GF-D8 (cell line): ENCODE data around the gene DDOST.
"Not testable (repeated sequence)": the region's sequence is repeated elsewhere in the genome, so short reads cannot be mapped to it uniquely, and the experiment has no call there.

Experiments used
- DNase-seq: peaks from one replicate; lab custom pipeline; 2025; lab: John Stamatoyannopoulos, UW

Gene DDOST

GRCh38 chr1:20624709-20625108 is 36.5 kb downstream of the DDOST start:
- DNase-seq = no peak

DNA sequence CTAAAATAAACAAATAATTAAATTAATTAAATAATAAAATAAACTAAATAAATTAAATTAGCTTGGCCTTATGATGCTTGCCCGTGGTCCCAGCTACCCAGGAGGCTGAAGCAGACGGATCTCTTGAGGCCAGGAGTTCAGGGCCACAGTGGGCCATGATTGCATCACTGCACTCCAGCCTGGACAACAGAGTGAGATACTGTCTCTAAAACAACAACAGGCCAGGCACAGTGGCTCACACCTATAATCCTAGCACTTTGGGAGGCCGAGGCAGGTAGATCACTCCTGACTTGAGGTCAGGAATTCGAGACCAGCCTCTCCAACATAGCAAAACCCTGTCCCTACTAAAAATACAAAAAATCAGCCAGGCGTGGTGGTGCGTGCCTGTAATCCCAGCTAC is 40.2 kb downstream of the DDOST start:
- no peak for DNase-seq

DNA sequence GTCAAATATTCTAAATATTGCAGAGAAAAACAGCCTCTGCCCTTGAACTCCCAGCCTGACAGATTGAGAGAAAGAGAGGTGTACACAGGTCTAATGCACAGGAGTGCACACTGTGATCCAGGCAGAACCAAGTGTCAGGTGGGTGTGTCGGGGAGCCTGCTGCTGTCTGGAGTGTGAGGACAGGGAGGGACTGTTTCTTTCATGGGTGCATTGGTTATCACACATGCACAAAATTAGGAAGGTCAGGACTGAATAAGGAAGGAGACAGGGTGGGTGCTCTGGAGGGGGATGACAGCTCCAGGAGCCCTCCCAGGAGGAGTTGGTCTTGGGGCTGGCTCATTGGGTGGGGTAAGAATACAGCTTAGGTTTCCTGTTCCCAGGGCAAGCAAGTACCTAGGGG is 41.2 kb downstream of the DDOST start:
- no peak for DNase-seq

DNA sequence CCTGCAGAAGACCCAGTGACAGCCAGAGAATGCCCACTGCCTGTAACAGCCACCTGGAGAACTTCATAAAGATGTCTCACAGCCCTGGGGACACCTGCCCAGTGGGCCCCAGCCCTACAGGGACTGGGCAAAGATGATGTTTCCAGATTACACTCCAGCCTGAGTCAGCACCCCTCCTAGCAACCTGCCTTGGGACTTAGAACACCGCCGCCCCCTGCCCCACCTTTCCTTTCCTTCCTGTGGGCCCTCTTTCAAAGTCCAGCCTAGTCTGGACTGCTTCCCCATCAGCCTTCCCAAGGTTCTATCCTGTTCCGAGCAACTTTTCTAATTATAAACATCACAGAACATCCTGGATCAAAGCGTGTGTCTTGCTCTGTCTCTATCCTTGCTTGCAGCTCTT is 42.6 kb downstream of the DDOST start:
- no peak for DNase-seq

- no peak for DNase-seq
These were observed 44.2 kb downstream of the DDOST start for GRCh38 chr1:20616847-20617487.

DNA sequence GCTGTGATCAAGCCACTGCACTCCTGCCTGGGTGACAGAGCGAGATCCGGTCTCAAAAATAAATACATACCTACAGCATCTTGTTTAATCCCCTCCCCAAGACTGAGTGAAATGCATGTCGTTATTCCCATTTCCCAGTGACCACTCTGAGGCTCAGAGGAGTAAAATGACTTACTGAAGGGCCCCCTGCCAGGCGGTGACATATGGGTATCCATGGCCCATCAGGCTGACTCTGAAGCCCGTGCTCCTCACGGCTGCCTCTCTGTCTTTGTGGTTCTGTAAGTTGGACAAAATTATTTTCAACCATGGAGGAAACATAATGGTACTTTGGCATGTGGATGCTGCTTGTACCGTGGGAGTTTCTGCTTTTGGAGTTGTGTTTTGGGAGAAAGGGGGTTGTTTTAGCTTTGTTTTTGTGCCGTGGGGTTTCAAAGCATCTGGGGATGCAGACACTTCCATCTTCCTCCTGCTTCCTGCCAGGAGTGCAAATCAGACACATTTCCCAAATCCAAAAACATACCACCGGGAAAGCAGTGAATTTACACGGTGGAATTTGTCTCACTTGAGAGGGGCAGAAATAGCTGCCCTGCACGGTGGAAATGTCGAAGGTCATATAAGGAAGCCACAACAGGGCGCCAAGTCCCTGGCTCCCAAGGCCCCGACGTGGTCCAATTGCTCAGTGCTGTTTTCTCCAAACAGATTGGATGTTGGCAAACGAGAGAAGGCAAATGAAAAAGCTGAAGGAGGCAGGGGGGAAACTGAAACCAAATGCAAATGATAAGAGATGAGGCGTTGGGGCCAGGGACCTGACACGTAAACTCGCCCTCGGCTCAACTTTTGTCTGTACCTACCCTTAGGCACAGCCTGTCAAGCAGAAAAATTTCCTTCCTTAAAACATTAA is 45.0 kb downstream of the DDOST start:
- DNase-seq = no peak

DNA sequence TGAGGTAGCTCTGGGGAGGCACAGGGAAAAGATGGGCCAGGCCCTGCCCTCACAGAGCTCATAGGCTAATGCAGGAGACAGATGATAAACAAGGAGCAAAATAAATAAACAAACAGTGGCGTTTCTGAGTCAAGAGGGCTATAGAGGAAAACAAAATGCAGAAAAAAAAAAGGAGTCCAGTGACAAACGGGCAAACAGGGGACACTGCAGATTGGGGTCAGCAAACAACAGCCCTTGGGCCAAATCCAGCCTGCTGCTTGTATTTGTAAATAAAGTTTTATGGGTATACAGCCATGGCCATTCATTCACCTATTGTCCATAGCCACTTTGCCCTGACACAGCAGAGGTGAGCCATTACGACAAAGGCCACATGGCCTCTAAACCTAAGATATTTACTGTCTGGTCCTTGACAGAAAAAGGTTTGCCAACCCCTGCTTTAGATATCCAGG is 47.0 kb downstream of the DDOST start:
- no peak for DNase-seq

DNA sequence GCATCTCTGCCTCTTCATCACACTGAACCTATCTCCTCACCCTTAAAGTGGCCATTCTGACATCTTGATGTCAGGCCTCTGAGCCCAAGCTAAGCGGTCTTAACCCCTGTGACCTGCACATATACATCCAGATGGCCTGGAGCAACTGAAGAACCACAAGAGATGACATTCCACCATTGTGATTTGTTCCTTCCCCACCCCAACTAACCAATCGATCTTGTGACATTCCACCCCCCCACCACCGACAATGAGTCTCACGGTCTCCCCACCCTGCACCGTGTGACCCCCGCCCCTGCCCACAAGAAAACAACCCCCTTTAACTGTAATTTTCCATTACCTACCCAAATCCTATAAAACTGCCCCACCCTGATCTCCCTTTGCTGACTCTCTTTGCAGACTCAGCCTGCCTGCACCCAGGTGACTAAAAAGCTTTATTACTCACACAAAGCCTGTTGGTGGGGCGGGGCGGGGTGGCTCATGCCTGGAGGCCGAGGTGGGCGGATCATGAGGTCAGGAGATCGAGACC is 48.9 kb downstream of the DDOST start:
- DNase-seq = no peak

DNA sequence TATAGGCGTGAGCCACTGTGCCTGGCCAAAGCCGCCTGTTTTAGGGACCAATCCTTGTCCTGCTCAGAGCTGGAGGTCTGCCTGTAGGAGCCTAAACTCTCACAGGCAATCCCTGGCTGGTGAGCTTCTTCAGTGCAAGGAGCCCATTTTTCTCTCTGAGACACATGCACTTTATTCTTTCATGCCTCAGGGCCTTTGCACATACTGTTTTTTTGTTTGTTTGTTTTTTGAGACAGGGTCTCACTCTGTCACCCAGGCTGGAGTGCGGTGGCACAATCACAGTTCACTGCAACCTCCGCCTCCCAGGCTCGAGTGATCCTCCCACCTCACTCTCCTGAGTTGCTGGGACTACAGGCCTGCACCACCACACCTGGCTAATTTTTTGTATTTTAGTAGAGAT is 49.5 kb downstream of the DDOST start:
- DNase-seq = no peak

- no peak for DNase-seq
These were observed 50.2 kb downstream of the DDOST start for GRCh38 chr1:20610970-20611369.

GRCh38 chr1:20609541-20609940 is 51.6 kb downstream of the DDOST start:
- DNase-seq = no peak

DNA sequence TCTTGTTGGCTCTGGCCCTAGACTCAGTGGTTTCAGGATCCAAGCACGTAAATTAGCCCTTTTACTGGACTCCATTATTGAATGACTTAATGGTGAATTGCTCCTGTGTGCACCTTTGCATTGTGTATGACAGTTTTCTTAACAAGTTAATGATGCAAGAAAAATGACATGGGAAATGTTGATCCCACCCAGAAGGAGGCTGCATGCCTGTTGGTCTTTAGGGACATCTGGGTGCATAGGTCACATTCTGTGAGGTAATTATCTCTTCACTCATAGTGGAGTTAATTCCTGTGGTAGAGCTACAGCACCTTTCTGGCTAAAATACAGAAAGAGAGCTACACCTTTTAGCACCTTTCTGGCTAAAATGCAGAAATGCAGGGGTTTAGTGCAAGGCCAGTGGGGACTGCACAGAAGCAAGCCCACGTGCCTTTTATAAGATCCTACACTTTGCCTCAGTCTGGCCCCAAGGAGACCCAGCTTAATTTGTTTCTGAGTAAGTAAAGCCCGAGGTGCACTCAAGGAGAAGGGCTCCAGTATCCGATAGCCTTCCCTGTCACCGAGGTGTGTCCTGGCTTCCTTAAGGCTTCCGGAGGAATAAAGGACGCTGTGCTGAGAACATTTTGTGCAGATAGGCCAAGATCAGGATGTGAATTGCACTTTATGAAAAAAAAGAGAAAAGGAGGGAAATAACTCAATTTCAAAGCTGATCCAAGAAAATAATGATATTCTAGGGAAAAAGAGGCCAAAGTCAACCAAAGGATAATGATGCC is 54.2 kb downstream of the DDOST start:
- DNase-seq = not testable (repeated sequence)

DNA sequence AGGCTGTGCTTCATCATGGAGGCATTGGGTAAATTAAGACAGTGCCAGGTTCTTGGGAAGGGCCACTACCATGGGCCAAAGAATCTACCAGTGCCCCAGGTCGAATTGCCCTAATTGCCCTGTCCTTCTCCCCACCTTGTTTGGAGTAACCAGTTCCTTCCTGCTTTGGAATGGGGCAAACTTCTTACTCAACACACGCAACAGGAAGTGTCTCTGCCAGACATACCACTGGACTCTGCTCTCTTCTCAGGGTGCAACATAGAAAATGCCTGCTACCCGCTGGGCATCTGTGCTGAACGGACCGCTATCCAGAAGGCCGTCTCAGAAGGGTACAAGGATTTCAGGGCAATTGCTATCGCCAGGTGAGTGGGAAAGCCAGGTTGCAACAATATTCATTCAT is 56.5 kb downstream of the DDOST start:
- DNase-seq = peak; percentile 40

DNA sequence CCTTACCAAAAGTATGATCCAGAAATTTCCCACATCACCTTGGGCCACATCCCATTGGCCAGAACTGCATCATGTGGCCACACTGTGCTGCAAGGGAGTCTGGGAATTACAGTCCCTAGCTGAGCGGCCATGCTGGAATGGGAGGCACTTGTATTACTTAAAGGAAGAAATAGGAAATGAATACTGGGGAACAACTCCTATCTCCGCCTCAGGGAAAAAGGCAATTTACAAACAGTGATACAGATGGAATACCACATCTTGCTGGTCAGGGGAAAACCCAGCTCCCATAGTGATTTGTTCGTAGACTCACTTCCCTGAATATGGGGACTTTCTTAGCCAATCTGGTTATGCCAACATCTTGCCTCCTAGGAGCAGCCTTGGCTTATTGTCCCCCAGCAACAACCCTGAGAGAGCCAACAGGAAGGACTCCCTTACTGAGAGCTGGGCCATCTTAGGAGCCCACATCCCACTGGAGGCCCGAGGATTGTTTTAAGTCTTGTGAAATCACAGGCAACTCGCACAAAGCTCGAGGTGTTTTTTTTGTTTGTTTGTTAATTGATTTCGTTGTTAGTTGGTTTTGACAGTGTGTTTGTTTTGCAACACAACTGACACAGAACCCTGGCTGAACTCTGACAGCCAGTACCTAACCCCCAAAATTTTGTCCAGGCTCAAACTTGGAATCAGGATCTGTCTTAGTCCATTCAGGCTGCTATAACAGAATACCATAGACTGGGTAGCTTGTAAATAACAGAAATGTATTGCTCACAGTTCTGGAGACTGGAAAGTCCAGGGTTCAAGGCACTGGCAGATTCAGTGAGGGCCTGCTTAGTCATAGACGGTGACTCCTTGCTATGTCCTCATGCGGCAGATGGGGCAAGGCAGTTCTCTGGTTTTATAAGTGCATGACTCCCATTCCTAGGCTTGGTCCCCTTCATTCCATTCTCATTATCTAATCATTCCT is 57.4 kb downstream of the DDOST start:
- DNase-seq = no peak

DNA sequence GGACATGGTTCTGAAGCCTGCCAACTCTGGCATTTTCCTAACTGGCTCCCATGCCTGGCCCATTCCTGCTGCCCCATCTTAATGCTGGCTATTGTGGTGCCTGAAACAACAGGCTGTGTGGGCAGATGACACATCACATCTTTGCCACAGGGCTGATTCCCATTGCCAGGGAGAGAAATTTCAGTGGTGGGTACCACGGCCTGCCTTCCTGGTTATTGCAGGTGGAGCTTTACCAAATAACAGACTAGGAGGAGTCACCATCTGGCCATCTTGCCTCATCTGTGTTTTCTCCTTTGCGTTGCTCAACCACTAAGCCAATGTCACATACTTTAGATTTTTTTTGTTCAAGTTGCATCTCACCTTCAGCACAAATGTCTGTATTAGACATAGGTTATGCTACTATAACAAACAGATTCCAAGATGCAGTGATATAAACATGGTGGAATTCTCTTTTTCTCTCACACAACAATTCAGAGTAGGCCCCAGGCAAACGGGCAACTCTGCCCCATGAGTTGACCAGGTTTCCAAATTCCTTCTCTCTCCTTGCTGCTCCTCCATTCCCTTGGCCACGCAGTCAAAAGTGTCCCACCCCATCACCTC is 58.2 kb downstream of the DDOST start:
- peak; percentile 51 for DNase-seq
